SH-SY5Y (cell line): ENCODE data around the gene LUM.

Experiments
- GATA2 ChIP-seq: IDR thresholded peaks from 2 replicates; pipeline ENCODE4 v1.6.1; 2011; ENCODE audit warnings: mild to moderate bottlenecking, low read depth, low read length
- GATA3 ChIP-seq: IDR thresholded peaks from 2 replicates; pipeline ENCODE4 v1.6.1; 2011; ENCODE audit warnings: low read depth, mild to moderate bottlenecking, low read length, moderate library complexity

GRCh38 chr12:91078501-91078900, 32.8 kb downstream of the LUM start:
- no peak for TF ChIP-seq GATA3
- TF ChIP-seq GATA2: no peak
